Esophagus (tissue), 2 donors: ENCODE results near the gene ZNF490. TPM values are rescaled to one million over a fixed set of nuclear protein-coding genes. Genes with fewer than 3 reads are reported as not detected.

ENCODE experiments used
- H3K27ac ChIP-seq, 2 donors: one replicate each; pipeline ENCODE4 v1.5.1; 2013; ENCODE audit warnings: low read depth in 2 of 2, mild to moderate bottlenecking in 2 of 2, inconsistent platforms in 1 of 2, low read length in 1 of 2, moderate library complexity in 1 of 2
- H3K27me3 ChIP-seq, 2 donors: one replicate each; pipeline ENCODE4 v1.6.1; 2013; ENCODE audit warnings: low read length in 2 of 2, control low read depth in 1 of 2, mild to moderate bottlenecking in 1 of 2; ENCODE audit not compliant: insufficient read depth in 2 of 2, control insufficient read depth in 1 of 2
- H3K36me3 ChIP-seq, 2 donors: one replicate each; pipeline ENCODE4 v1.6.1; 2013; ENCODE audit warnings: low read length in 1 of 2; ENCODE audit not compliant: control insufficient read depth in 2 of 2, insufficient read depth in 2 of 2
- H3K4me1 ChIP-seq, 2 donors: one replicate each; pipeline ENCODE4 v1.6.1; 2013; ENCODE audit warnings: low read length in 1 of 2; ENCODE audit not compliant: control insufficient read depth in 2 of 2, insufficient read depth in 2 of 2
- H3K4me3 ChIP-seq, 2 donors: one replicate each; pipeline ENCODE4 v1.5.1; 2013; ENCODE audit warnings: low read length in 2 of 2, mild to moderate bottlenecking in 2 of 2, low read depth in 1 of 2, moderate library complexity in 1 of 2
- H3K9me3 ChIP-seq, 2 donors: one replicate each; pipeline ENCODE4 v1.6.1; 2013; ENCODE audit warnings: mild to moderate bottlenecking in 2 of 2, low read depth in 1 of 2, low read length in 1 of 2, moderate library complexity in 1 of 2; ENCODE audit not compliant: control insufficient read depth in 2 of 2, insufficient read depth in 1 of 2
- WGBS, 2 donors: extraction: QIAGEN DNeasy Blood & Tissue Kit; methylation state at CpG; one replicate each; pipeline ENCODE4 v1.1.7; 2013; 5-methylcytosine and 5-hydroxymethylcytosine counted together
- polyA plus RNA-seq, 2 donors: library from polyadenylated mRNA; stranded (reverse); fragments of 200-250 nt; gene quantifications; one replicate each; pipeline ENCODE4 v1.2.3, GENCODE V29; 2013
- donor health status: healthy with polysubstance abuse.
- donor health status: Bipolar disorder and iron deficiency.

Gene ZNF490
- polyA plus RNA-seq, 2 donors = 0.36 to 0.61 TPM

GRCh38 chr19:12555456-12555930 lies 55.1 kb downstream of the ZNF490 start:
- no peaks in the 10 kb centered on the region for H3K36me3 ChIP-seq
- no peaks in the 10 kb centered on the region for H3K27me3 ChIP-seq
- no peak overlapping the region for H3K4me3 ChIP-seq
- no peaks in the 10 kb centered on the region for H3K9me3 ChIP-seq
- no peak overlapping the region for H3K27ac ChIP-seq
- WGBS, 2 donors = 50 to 51% methylated on average over 35 to 39 of the region's 39 CpGs
- H3K4me1 ChIP-seq = peaks cover 3% of the 10 kb centered on the region in 2 donors

- Histone ChIP-seq H3K9me3 (no peaks in the 10 kb centered on the region), H3K4me3 (peak within 1 kb of the TSS; percentile 89 to 95), H3K27ac (peak within 1 kb of the TSS; percentile 98), H3K27me3 (no peaks in the 10 kb centered on the region), H3K4me1 (peaks cover 3% of the 10 kb centered on the region in 2 donors), H3K36me3 (no peaks in the 10 kb centered on the region)
- 0 to 1% methylated on average over 49 of the region's 49 CpGs for WGBS, 2 donors
Measured at GRCh38 chr19:12551060-12551832, 59.4 kb downstream of the ZNF490 start, which contains the start of gene ZNF564. Gene ZNF564, minus strand, starts transcription at chr19:12551482. Its CDS starts 150 bp downstream, at chr19:12551332.

DNA sequence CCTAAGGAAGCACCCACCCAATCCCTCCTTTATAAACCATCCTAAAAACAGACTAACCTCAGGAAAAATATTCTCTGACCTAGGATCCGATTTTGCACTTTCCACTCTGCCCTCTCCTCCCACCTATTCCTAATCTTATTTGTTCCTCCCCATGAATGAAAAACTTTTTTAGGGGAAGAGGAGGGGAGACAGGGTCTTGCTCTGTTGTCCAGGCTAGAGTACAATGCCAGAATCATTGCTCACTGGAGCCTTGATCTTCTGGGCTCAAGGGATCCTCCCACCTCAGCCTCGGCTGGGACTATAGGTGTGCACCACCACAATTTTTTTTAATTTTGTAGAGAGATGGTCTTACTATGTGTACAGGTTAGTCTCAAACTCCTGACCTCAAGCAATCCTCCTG lies 63.7 kb downstream of the ZNF490 start:
- 85 to 91% methylated on average over 2 of the region's 2 CpGs for WGBS, 2 donors
- H3K9me3 ChIP-seq = no peaks in the 10 kb centered on the region
- peaks cover 0 to 3% of the 10 kb centered on the region in 2 donors for H3K4me1 ChIP-seq

DNA sequence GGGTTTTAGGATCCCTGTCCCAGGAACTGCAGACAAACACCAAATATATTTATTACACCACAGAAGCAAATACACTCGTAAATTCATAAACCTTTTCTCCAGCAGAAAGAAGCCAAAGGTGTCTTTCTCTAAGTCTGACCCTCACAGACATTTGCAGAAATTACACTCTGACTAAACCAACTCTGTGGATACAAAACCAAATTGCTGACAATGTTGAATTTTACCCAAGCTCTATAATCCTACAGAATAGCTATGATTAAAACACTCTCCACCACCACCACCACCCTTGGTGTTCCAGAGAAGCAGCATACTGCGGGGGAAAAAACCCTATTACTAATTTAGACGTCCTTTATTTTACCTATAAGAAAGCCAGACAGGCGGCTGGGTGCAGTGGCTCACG lies 64.5 kb downstream of the ZNF490 start:
- H3K9me3 ChIP-seq = no peaks in the 10 kb centered on the region
- H3K4me1 ChIP-seq = peaks cover 0 to 3% of the 10 kb centered on the region in 2 donors
- H3K27me3 ChIP-seq = no peaks in the 10 kb centered on the region
- no peaks in the 10 kb centered on the region for H3K36me3 ChIP-seq
- WGBS, 2 donors = 94 to 95% methylated on average over 5 of the region's 5 CpGs
- no peak overlapping the region for H3K4me3 ChIP-seq
- no peak overlapping the region for H3K27ac ChIP-seq

More for the DNA sequence above, 63.7 kb downstream of the ZNF490 start:
- Histone ChIP-seq H3K36me3 (no peaks in the 10 kb centered on the region), H3K4me3 (no peak overlapping the region), H3K27me3 (no peaks in the 10 kb centered on the region), H3K27ac (no peak overlapping the region)

- Histone ChIP-seq H3K36me3 (peaks cover 0 to 1% of the 10 kb centered on the region in 2 donors), H3K27ac (peak overlapping the region in 1 of 2 donors; percentile 73)
Measured at GRCh38 chr19:12545267-12545666, 65.3 kb downstream of the ZNF490 start.

DNA sequence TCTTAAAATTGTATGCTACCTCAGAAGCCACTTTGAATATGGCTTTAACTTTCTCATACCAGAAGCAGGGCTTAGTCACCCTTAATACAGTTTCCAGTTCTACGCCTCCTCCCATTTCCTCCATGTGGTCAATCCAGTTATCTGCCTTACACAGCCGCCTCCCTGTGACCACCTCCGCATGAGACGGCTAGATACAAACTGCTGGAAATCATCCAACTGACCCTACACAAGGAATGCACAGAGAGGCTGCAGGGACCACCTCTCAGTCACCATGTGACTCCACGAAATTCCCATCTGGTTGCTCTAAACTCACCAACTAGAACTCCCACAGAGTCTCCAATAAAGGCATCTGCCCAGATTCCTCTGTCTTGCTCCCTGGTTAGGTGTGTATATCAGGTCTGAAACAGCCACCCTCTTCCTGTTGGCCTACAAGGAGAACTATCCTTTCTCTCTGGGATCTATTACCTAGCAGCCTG lies 66.2 kb downstream of the ZNF490 start:
- Histone ChIP-seq H3K27me3 (no peaks in the 10 kb centered on the region), H3K36me3 (peaks cover 0 to 4% of the 10 kb centered on the region in 2 donors), H3K27ac (peak overlapping the region; percentile 62 to 81), H3K9me3 (no peaks in the 10 kb centered on the region), H3K4me3 (no peak overlapping the region), H3K4me1 (peaks cover 0 to 3% of the 10 kb centered on the region in 2 donors)
- 71% methylated on average over 5 of the region's 5 CpGs for WGBS, 2 donors

More at GRCh38 chr19:12545267-12545666, 65.3 kb downstream of the ZNF490 start:
- WGBS, 2 donors = 82 to 84% methylated on average over 8 of the region's 8 CpGs
- no peak overlapping the region for H3K4me3 ChIP-seq
- H3K4me1 ChIP-seq = peaks cover 0 to 3% of the 10 kb centered on the region in 2 donors
- H3K9me3 ChIP-seq = no peaks in the 10 kb centered on the region
- H3K27me3 ChIP-seq = no peaks in the 10 kb centered on the region

DNA sequence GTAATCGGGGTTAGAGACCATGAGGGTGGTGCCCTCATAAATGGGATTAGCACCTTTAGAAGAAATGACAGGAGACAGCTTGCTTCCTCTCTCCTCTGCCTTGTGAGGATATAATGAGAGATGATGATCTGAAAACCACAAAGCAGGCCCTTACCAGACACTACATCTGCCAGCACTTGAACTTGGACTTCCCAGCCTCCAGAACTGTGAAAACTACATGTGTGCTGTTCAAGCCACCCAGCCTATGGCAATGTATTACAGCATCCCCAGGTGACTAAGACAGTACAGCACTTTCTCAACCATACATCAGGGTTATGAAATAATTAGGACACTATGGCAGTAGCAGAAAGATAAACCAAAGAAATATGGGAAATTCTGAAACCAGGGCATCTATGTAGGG lies 66.8 kb downstream of the ZNF490 start:
- WGBS, 2 donors = 96 to 97% methylated on average over 1 of the region's 1 CpG
- Histone ChIP-seq H3K9me3 (no peaks in the 10 kb centered on the region), H3K4me3 (no peak overlapping the region), H3K36me3 (peaks cover 0 to 4% of the 10 kb centered on the region in 2 donors), H3K27ac (peak overlapping the region; percentile 0 to 81), H3K4me1 (peaks cover 0 to 3% of the 10 kb centered on the region in 2 donors), H3K27me3 (no peaks in the 10 kb centered on the region)

Other genes starting within 250 kb of the ZNF490 start
- under 1 TPM; 0.26 to 0.58 TPM for gene ZNF442, start 245.1 kb downstream of the ZNF490 start, polyA plus RNA-seq
- 1 to 10 TPM; 1.5 to 3.3 TPM for gene ZNF799, start 209.5 kb downstream of the ZNF490 start, polyA plus RNA-seq
- 1 to 10 TPM; 1.5 to 3.5 TPM for gene ZNF443, start 169.8 kb downstream of the ZNF490 start, polyA plus RNA-seq
- gene ZNF709, start 126.0 kb downstream of the ZNF490 start, polyA plus RNA-seq = under 1 TPM; 0.38 to 0.45 TPM
- gene ZNF564, start 59.3 kb downstream of the ZNF490 start, polyA plus RNA-seq = 1 to 10 TPM; 2.9 to 3.8 TPM
- 1 to 10 TPM; 5.1 to 8.1 TPM for gene ZNF791, start 107 bp upstream of the ZNF490 start, polyA plus RNA-seq
- 10 to 100 TPM; 22.6 to 26.6 TPM for gene MAN2B1, start 55.9 kb upstream of the ZNF490 start, polyA plus RNA-seq
- gene WDR83, start 56.0 kb upstream of the ZNF490 start, polyA plus RNA-seq = 10 to 100 TPM in 1 of 2 donors, 1 to 10 TPM in 1; 8.9 to 14.4 TPM
- 10 to 100 TPM; 45.5 to 51.3 TPM for gene DHPS, start 71.1 kb upstream of the ZNF490 start, polyA plus RNA-seq
- not detected for gene GNG14, start 77.2 kb upstream of the ZNF490 start, polyA plus RNA-seq
- gene FBXW9, start 85.8 kb upstream of the ZNF490 start, polyA plus RNA-seq = 10 to 100 TPM in 1 of 2 donors, 1 to 10 TPM in 1; 5.0 to 12.3 TPM
- 10 to 100 TPM; 29.7 to 37.2 TPM for gene TNPO2, start 113.1 kb upstream of the ZNF490 start, polyA plus RNA-seq
- 100 to 1,000 TPM; 212 to 215 TPM for gene TRIR, start 123.9 kb upstream of the ZNF490 start, polyA plus RNA-seq
- 10 to 100 TPM; 46.2 to 74.1 TPM for gene GET3, start 126.7 kb upstream of the ZNF490 start, polyA plus RNA-seq
- gene BEST2, start 141.0 kb upstream of the ZNF490 start, polyA plus RNA-seq = under 1 TPM; 0.06 TPM
- 100 to 1,000 TPM in 1 of 2 donors, 10 to 100 TPM in 1; 47.9 to 103 TPM for gene HOOK2, start 164.7 kb upstream of the ZNF490 start, polyA plus RNA-seq
- gene JUNB, start 180.7 kb upstream of the ZNF490 start, polyA plus RNA-seq = 100 to 1,000 TPM; 175 to 339 TPM
- 100 to 1,000 TPM; 157 to 323 TPM for gene PRDX2, start 191.0 kb upstream of the ZNF490 start, polyA plus RNA-seq
- gene THSD8, start 191.3 kb upstream of the ZNF490 start, polyA plus RNA-seq = 1 to 10 TPM; 2.8 to 8.4 TPM
- 10 to 100 TPM in 1 of 2 donors, 1 to 10 TPM in 1; 6.9 to 20.8 TPM for gene RNASEH2A, start 195.8 kb upstream of the ZNF490 start, polyA plus RNA-seq
- not detected for gene RTBDN, start 223.8 kb upstream of the ZNF490 start, polyA plus RNA-seq
- gene MAST1, start 227.7 kb upstream of the ZNF490 start, polyA plus RNA-seq = under 1 TPM; 0.18 to 0.22 TPM